GM06990 (cell line): ENCODE results near the gene MAPK10.

Experiments
- DNase-seq: peaks from one replicate; pipeline ENCODE4 v3.0.0-alpha.2; 2011; ENCODE audit not compliant: insufficient read length; ENCODE audit errors: extremely low read depth
- H3K27me3 ChIP-seq: replicated peaks from 2 replicates; pipeline ENCODE4 v1.6.0; 2011; ENCODE audit warnings: low read length; ENCODE audit not compliant: control insufficient read depth, insufficient read depth
- H3K36me3 ChIP-seq: 2 replicates; pipeline ENCODE4 v1.5.1; 2011; ENCODE audit warnings: low read length; ENCODE audit not compliant: control insufficient read depth, insufficient read depth
- H3K4me3 ChIP-seq: replicated peaks from 2 replicates; pipeline ENCODE4 v1.5.1; 2011; ENCODE audit warnings: low read depth, mild to moderate bottlenecking, control low read depth, low read length
- CTCF ChIP-seq: IDR thresholded peaks from 2 replicates; pipeline ENCODE4 v1.5.1; 2011; ENCODE audit warnings: low read length, control low read depth, mild to moderate bottlenecking, inconsistent platforms; ENCODE audit not compliant: insufficient read depth, poor library complexity, severe bottlenecking

MAPK10 gene

GRCh38 chr4:86306816-86307215 lies 53.0 kb downstream of the MAPK10 start:
- Histone ChIP-seq H3K4me3 (no peak overlapping the region), H3K27me3 (no peaks in the 10 kb centered on the region), H3K36me3 (no peaks in the 10 kb centered on the region)
- DNase-seq, result no peak
- TF ChIP-seq CTCF, result no peak

DNA sequence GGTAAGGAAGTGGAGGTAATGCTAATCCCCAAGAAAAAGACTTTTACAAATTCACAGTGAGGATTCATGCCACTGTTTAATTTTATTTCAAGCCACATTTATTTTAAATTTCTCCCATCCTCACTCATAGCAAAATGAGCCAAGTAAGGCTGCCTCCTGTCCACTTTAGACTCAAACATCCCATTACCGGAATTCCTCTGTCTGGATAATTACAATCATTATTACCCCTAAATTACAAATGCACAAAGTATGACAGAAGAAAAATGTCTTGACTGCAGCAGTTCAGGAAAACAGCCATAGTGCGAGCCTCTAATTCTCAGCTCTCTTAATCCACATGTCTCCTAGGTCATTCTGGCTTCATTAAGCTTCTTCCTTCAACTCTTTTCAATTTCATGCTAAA lies 57.0 kb downstream of the MAPK10 start:
- no peaks in the 10 kb centered on the region; the same call in 1 of the 2 replicates for H3K27me3 ChIP-seq
- no peak for TF ChIP-seq CTCF
- H3K36me3 ChIP-seq, result no peaks in the 10 kb centered on the region
- no peak overlapping the region for H3K4me3 ChIP-seq
- no peak for DNase-seq

- no peaks in the 10 kb centered on the region for H3K36me3 ChIP-seq
- TF ChIP-seq CTCF, result no peak
- H3K4me3 ChIP-seq, result no peak overlapping the region
- no peaks in the 10 kb centered on the region; the same call in 1 of the 2 replicates for H3K27me3 ChIP-seq
- peak; percentile 3 for DNase-seq
Observed at GRCh38 chr4:86302251-86302650, 57.6 kb downstream of the MAPK10 start.

DNA sequence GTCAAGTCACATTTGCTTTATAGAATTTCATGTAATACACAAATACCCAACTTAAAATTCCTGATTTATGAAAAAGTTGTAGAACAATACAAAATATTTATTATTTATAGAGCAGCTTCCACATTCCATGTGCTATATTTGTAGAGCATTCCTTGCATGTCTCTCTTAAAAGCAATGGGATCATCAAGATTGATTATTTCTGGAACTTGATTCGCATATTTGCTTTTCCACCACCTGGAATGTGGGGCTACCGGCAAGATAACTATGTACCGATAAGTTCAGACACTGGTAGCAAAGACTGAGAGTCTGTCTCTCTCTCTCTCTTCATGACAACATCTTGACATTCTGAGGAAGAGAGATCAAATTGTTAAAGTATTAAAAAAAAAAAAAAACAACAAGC lies 59.3 kb downstream of the MAPK10 start:
- TF ChIP-seq CTCF, result no peak
- no peak for DNase-seq
- H3K27me3 ChIP-seq, result no peaks in the 10 kb centered on the region; the same call in 1 of the 2 replicates

GRCh38 chr4:86296865-86297264 lies 63.0 kb downstream of the MAPK10 start:
- no peak overlapping the region for H3K4me3 ChIP-seq
- no peak for DNase-seq
- H3K27me3 ChIP-seq, result no peaks in the 10 kb centered on the region; the same call in 1 of the 2 replicates
- no peak for TF ChIP-seq CTCF
- H3K36me3 ChIP-seq, result no peaks in the 10 kb centered on the region

More for the DNA sequence above, 59.3 kb downstream of the MAPK10 start:
- H3K4me3 ChIP-seq, result no peak overlapping the region
- H3K36me3 ChIP-seq, result no peaks in the 10 kb centered on the region

GRCh38 chr4:86294883-86295282 lies 65.0 kb downstream of the MAPK10 start:
- H3K4me3 ChIP-seq, result no peak overlapping the region
- TF ChIP-seq CTCF, result no peak
- DNase-seq, result no peak

More at GRCh38 chr4:86294883-86295282, 65.0 kb downstream of the MAPK10 start:
- H3K27me3 ChIP-seq, result no peaks in the 10 kb centered on the region; the same call in 1 of the 2 replicates
- no peaks in the 10 kb centered on the region for H3K36me3 ChIP-seq
